Colonic mucosa (tissue), 4 donors: ENCODE results near the gene DGKD. TPM values are rescaled to one million over a fixed set of nuclear protein-coding genes. Genes with fewer than 3 reads are reported as not detected.

Experiments used
- DNase-seq: peaks from one replicate; pipeline ENCODE4 v3.0.0-alpha.2; 2020
- H3K27ac ChIP-seq: fragments of 200-600 bp; one replicate; pipeline ENCODE4 v1.8.0; 2021
- H3K27me3 ChIP-seq: fragments of 200-600 bp; one replicate; pipeline ENCODE4 v1.8.0; 2021
- H3K36me3 ChIP-seq: fragments of 200-600 bp; one replicate; pipeline ENCODE4 v1.8.0; 2021
- H3K4me1 ChIP-seq: fragments of 200-600 bp; one replicate; pipeline ENCODE4 v1.8.0; 2021; ENCODE audit warnings: mild to moderate bottlenecking
- H3K4me3 ChIP-seq: fragments of 200-600 bp; one replicate; pipeline ENCODE4 v1.8.0; 2021
- H3K9ac ChIP-seq, 2 donors: one replicate each; pipeline ENCODE4 v1.7.0; 2013; ENCODE audit warnings: control low read depth in 2 of 2, low read depth in 2 of 2, low read length in 2 of 2
- H3K9me3 ChIP-seq: fragments of 200-600 bp; one replicate; pipeline ENCODE4 v1.8.0; 2021
- CTCF ChIP-seq: fragments of 200-600 bp; IDR thresholded peaks from one replicate; pipeline ENCODE4 v1.8.0; 2022; ENCODE audit warnings: antibody characterized with exemption, mild to moderate bottlenecking
- intact Hi-C: fragments of 100-400 bp; cut with DNase I; formaldehyde crosslinking; loops from one replicate; pipeline ENCODE4 v1.14.1; 2022
- total RNA-seq, 2 donors: library from RNA; stranded (reverse); fragmentation: NEBNext Ultra II Directional in 1 of 2; extraction: Animal tissue kit (Norgen Biotek cat#: 25700) in 1 of 2; gene quantifications; one replicate each; pipeline ENCODE4 v1.2.1, GENCODE V29; 2021
- donor health status: healthy.
- donor health status: DM: no; HTN: no; CAD: no.
- donor health status: DM: no; HTN: no; CAD: no.

DGKD gene
- total RNA-seq, 2 donors from 2014 or later = 64.4 to 94.6 TPM

GRCh38 chr2:233368756-233369155 is 14.5 kb downstream of the DGKD start:
- Histone ChIP-seq H3K9me3 (no peaks in the 10 kb centered on the region), H3K4me3 (no peak overlapping the region), H3K27me3 (no peaks in the 10 kb centered on the region), H3K4me1 (no peaks in the 10 kb centered on the region), H3K9ac (no peak overlapping the region), H3K36me3 (no peaks in the 10 kb centered on the region), H3K27ac (no peak overlapping the region)
- intact Hi-C loops = no loop called here
- no peak for TF ChIP-seq CTCF
- no peak for DNase-seq

GRCh38 chr2:233369462-233369861 is 15.2 kb downstream of the DGKD start:
- Histone ChIP-seq H3K9me3 (no peaks in the 10 kb centered on the region), H3K4me3 (no peak overlapping the region), H3K9ac (no peak overlapping the region), H3K27me3 (no peaks in the 10 kb centered on the region), H3K27ac (no peak overlapping the region), H3K36me3 (no peaks in the 10 kb centered on the region), H3K4me1 (no peaks in the 10 kb centered on the region)
- DNase-seq = no peak
- no peak for TF ChIP-seq CTCF
- intact Hi-C loops = no loop called here

- Histone ChIP-seq H3K4me1 (peaks cover 1% of the 10 kb centered on the region), H3K9me3 (no peaks in the 10 kb centered on the region), H3K27me3 (no peaks in the 10 kb centered on the region), H3K4me3 (no peak overlapping the region), H3K27ac (no peak overlapping the region), H3K9ac (no peak overlapping the region), H3K36me3 (no peaks in the 10 kb centered on the region)
- DNase-seq = no peak
- intact Hi-C loops = no loop called here
- TF ChIP-seq CTCF = no peak
Measured at GRCh38 chr2:233369897-233370685, 15.8 kb downstream of the DGKD start.

GRCh38 chr2:233371641-233372040 is 17.3 kb downstream of the DGKD start:
- no peak for DNase-seq
- TF ChIP-seq CTCF = no peak
- H3K36me3 ChIP-seq = no peaks in the 10 kb centered on the region
- peaks cover 7% of the 10 kb centered on the region for H3K4me1 ChIP-seq
- no peak overlapping the region for H3K4me3 ChIP-seq
- intact Hi-C loops = no loop called here
- no peak overlapping the region for H3K27ac ChIP-seq
- H3K9ac ChIP-seq = no peak overlapping the region
- no peaks in the 10 kb centered on the region for H3K9me3 ChIP-seq
- H3K27me3 ChIP-seq = no peaks in the 10 kb centered on the region

DNA sequence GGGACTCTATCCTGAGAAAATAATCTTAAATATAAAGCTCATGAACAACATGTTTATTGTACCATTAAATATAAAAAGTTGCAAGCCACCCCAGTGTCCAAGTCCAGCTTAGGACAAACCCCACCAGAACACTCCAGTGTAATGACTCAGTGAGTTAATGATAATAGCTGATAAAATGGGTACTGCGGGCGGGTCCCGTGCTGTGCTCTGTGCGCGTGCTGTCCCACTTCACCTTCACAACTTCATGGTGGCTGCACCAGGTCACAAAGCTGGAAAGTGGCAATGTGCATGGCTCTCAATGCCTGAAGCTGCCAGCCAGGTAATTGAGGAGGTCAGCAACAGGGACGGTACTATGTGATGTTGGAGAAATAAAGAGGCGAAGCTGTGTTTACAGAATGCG is 18.6 kb downstream of the DGKD start:
- H3K9me3 ChIP-seq = no peaks in the 10 kb centered on the region
- H3K27ac ChIP-seq = no peak overlapping the region
- no peaks in the 10 kb centered on the region for H3K27me3 ChIP-seq
- TF ChIP-seq CTCF = no peak
- H3K4me1 ChIP-seq = peaks cover 7% of the 10 kb centered on the region
- intact Hi-C loops = no loop called here
- H3K4me3 ChIP-seq = no peak overlapping the region
- no peaks in the 10 kb centered on the region for H3K36me3 ChIP-seq
- no peak for DNase-seq
- no peak overlapping the region for H3K9ac ChIP-seq
